Right atrium auricular region (tissue), 2 donors: ENCODE results near the gene ALOX15B. TPM values are rescaled to one million over a fixed set of nuclear protein-coding genes. Genes with fewer than 3 reads are reported as not detected.

Experiments used
- DNase-seq: peaks from one replicate; pipeline ENCODE4 v3.0.0-alpha.2; 2019; ENCODE audit warnings: low spot score
- H3K27ac ChIP-seq, 2 donors: fragments of 200-600 bp; sonication (generic); 1 replicate in 1 of 2; 2 replicates in 1 of 2; pipeline ENCODE4 v1.5.1; 2016 to 2019
- H3K27me3 ChIP-seq, 2 donors: fragments of 200-600 bp; sonication (generic); one replicate each; pipeline versions ENCODE4 v1.5.1 to v1.6.0; 2017 to 2019
- H3K36me3 ChIP-seq: fragments of 200-600 bp; sonication (generic); one replicate; pipeline ENCODE4 v1.5.1; 2016
- H3K4me1 ChIP-seq, 2 donors: fragments of 200-600 bp; sonication (generic); one replicate each; pipeline versions ENCODE4 v1.5.1 to v1.6.0; 2017 to 2019
- H3K4me3 ChIP-seq, 2 donors: fragments of 200-600 bp; sonication (generic); 1 replicate in 1 of 2; 2 replicates in 1 of 2; pipeline ENCODE4 v1.5.1; 2017 to 2019; ENCODE audit warnings: mild to moderate bottlenecking in 1 of 2, moderate library complexity in 1 of 2
- H3K9me3 ChIP-seq, 2 donors: fragments of 200-600 bp; sonication (generic); one replicate each; pipeline ENCODE4 v1.5.1; 2019
- total RNA-seq, 2 donors: library from RNA; depleted of rRNA; stranded (reverse); fragments of >200 nt; gene quantifications; one replicate each; pipeline ENCODE4 v1.1.0, GENCODE V29; 2016
- TF ChIP-seq, protein P1 (sequence below), 2 donors: fragments of 200-600 bp; sonication (generic); IDR thresholded peaks; one replicate each; pipeline ENCODE4 v1.5.1; 2019; ENCODE audit warnings: antibody characterized with exemption in 2 of 2

The ALOX15B gene
- total RNA-seq, 2 donors from 2014 or later: 1.2 to 1.8 TPM

GRCh38 chr17:8041249-8041928 is 2.5 kb downstream of the ALOX15B start:
- peaks cover 0 to 8% of the 10 kb centered on the region in 2 donors for H3K4me1 ChIP-seq
- H3K27me3 ChIP-seq: peaks cover 0 to 6% of the 10 kb centered on the region in 2 donors
- TF ChIP-seq, protein P1, sequence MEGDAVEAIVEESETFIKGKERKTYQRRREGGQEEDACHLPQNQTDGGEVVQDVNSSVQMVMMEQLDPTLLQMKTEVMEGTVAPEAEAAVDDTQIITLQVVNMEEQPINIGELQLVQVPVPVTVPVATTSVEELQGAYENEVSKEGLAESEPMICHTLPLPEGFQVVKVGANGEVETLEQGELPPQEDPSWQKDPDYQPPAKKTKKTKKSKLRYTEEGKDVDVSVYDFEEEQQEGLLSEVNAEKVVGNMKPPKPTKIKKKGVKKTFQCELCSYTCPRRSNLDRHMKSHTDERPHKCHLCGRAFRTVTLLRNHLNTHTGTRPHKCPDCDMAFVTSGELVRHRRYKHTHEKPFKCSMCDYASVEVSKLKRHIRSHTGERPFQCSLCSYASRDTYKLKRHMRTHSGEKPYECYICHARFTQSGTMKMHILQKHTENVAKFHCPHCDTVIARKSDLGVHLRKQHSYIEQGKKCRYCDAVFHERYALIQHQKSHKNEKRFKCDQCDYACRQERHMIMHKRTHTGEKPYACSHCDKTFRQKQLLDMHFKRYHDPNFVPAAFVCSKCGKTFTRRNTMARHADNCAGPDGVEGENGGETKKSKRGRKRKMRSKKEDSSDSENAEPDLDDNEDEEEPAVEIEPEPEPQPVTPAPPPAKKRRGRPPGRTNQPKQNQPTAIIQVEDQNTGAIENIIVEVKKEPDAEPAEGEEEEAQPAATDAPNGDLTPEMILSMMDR (IDR thresholded peaks at IDR 0.05): peak; percentile 23 to 66
- DNase-seq: peak; percentile 62
- H3K36me3 ChIP-seq: no peaks in the 10 kb centered on the region
- no peaks in the 10 kb centered on the region for H3K9me3 ChIP-seq
- peak overlapping the region in 1 of 2 donors; percentile 14 for H3K27ac ChIP-seq
- no peak overlapping the region for H3K4me3 ChIP-seq

- DNase-seq: no peak
- no peak overlapping the region for H3K27ac ChIP-seq
- H3K36me3 ChIP-seq: no peaks in the 10 kb centered on the region
- H3K4me1 ChIP-seq: peaks cover 0 to 8% of the 10 kb centered on the region in 2 donors
- no peak overlapping the region for H3K4me3 ChIP-seq
- no peaks in the 10 kb centered on the region for H3K9me3 ChIP-seq
- peaks cover 0 to 6% of the 10 kb centered on the region in 2 donors for H3K27me3 ChIP-seq
- TF ChIP-seq, protein P1 (IDR thresholded peaks at IDR 0.05): no peak
These were observed 3.1 kb downstream of the ALOX15B start for GRCh38 chr17:8041979-8042378.

- no peak for DNase-seq
- TF ChIP-seq, protein P1 (IDR thresholded peaks at IDR 0.05): no peak
- Histone ChIP-seq H3K36me3 (no peaks in the 10 kb centered on the region), H3K4me1 (no peaks in the 10 kb centered on the region), H3K27me3 (no peaks in the 10 kb centered on the region), H3K27ac (no peak overlapping the region), H3K4me3 (no peak overlapping the region), H3K9me3 (no peaks in the 10 kb centered on the region)
These were observed 6.3 kb downstream of the ALOX15B start for GRCh38 chr17:8044819-8045810.

- TF ChIP-seq, protein P1 (IDR thresholded peaks at IDR 0.05): no peak
- H3K9me3 ChIP-seq: no peaks in the 10 kb centered on the region
- H3K27ac ChIP-seq: no peak overlapping the region
- H3K36me3 ChIP-seq: no peaks in the 10 kb centered on the region
- H3K27me3 ChIP-seq: no peaks in the 10 kb centered on the region
- H3K4me3 ChIP-seq: no peak overlapping the region
- H3K4me1 ChIP-seq: no peaks in the 10 kb centered on the region
- no peak for DNase-seq
These were observed 7.6 kb downstream of the ALOX15B start for GRCh38 chr17:8046306-8046928.

DNA sequence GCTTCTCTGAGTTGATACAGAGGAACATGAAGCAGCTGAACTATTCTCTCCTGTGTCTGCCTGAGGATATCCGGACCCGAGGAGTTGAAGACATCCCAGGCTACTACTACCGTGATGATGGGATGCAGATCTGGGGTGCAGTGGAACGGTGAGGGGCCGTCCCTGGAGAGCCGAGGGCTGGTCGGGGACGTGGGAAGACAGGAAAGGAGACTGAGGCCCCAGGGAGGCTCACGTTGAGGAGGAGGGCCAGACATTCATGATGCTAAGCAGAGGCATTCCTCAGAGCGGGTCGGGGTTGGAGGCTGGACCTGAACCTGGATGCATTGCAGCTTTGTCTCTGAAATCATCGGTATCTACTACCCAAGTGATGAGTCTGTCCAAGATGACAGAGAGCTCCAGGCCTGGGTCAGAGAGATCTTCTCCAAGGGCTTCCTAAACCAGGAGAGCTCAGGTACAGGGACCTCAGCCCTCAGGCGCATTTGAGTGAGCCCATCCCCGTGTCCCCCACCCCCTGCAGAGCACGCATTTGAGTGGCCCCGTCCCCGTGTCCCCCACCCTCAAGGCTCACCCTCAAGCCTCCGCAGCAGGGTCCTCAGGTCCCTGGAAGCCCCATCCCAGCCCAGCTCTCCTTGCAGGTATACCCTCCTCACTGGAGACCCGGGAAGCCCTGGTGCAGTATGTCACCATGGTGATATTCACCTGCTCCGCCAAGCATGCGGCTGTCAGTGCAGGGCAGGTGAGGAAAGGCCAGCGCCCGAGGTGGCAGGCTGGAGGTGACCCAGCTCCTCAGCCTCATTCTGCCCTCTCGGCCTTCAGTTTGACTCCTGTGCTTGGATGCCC is 8.3 kb downstream of the ALOX15B start:
- DNase-seq: no peak
- H3K36me3 ChIP-seq: no peaks in the 10 kb centered on the region
- H3K4me3 ChIP-seq: no peak overlapping the region
- TF ChIP-seq, protein P1 (IDR thresholded peaks at IDR 0.05): no peak
- no peak overlapping the region for H3K27ac ChIP-seq
- no peaks in the 10 kb centered on the region for H3K9me3 ChIP-seq
- no peaks in the 10 kb centered on the region for H3K27me3 ChIP-seq
- no peaks in the 10 kb centered on the region for H3K4me1 ChIP-seq
